HEK293 (cell line): ENCODE measurements around the gene DYNLRB2.

ENCODE experiments used
- CTCF ChIA-PET: fragments of 350-600 bp; formaldehyde crosslinking; extraction: SDS; loops from one replicate; lab custom pipeline; 2021; ENCODE audit warnings: antibody characterized with exemption; lab: Yijun Ruan, JAX
- POLR2A ChIA-PET: fragments of 300-600 bp; formaldehyde crosslinking; extraction: SDS; loops from one replicate; lab custom pipeline; 2020; ENCODE audit warnings: antibody characterized with exemption, inconsistent platforms; lab: Yijun Ruan, JAX
- H3K27ac ChIP-seq: fragments of 200-500 bp; sonication (Bioruptor generic); 2 replicates; pipeline ENCODE4 v1.5.1; 2014; ENCODE audit warnings: low read depth, low read length, control low read depth, inconsistent platforms; ENCODE audit errors: extremely low read depth
- H3K36me3 ChIP-seq, 2 experiments: fragments of 200-500 bp in 1 of 2; sonication (Bioruptor generic) in 1 of 2; 1 replicate in 1 of 2; 2 replicates in 1 of 2; pipeline ENCODE4 v1.5.1; 2014 to 2017; ENCODE audit warnings: inconsistent platforms in 2 of 2, low read length in 2 of 2; ENCODE audit not compliant: control insufficient read depth in 2 of 2, insufficient read depth in 1 of 2
- H3K4me1 ChIP-seq: fragments of 200-500 bp; sonication (Bioruptor generic); 2 replicates; pipeline ENCODE4 v1.5.1; 2014; ENCODE audit warnings: mild to moderate bottlenecking, low read length, inconsistent platforms; ENCODE audit not compliant: control insufficient read depth, insufficient read depth
- H3K4me3 ChIP-seq: 2 replicates; pipeline ENCODE4 v1.5.1; 2011; ENCODE audit warnings: low read depth, mild to moderate bottlenecking, control low read depth, low read length, moderate library complexity
- H3K9me3 ChIP-seq: fragments of 200-500 bp; sonication (Bioruptor generic); 2 replicates; pipeline ENCODE4 v1.5.1; 2014; ENCODE audit warnings: low read depth, low read length, inconsistent platforms; ENCODE audit not compliant: control insufficient read depth, insufficient read depth
- AEBP2 ChIP-seq: fragments of 450-650 bp; formaldehyde crosslinking; IDR thresholded peaks from 2 replicates; pipeline ENCODE4 v1.5.1; 2016; ENCODE audit warnings: missing biosample characterization, missing genetic modification characterization, borderline replicate concordance
- BCL11A ChIP-seq: fragments of 450-650 bp; formaldehyde crosslinking; IDR thresholded peaks from 2 replicates; pipeline ENCODE4 v1.5.1; 2016; ENCODE audit warnings: low read depth, missing biosample characterization, missing genetic modification characterization
- FEZF1 ChIP-seq: fragments of 450-650 bp; formaldehyde crosslinking; IDR thresholded peaks from 2 replicates; pipeline ENCODE4 v1.5.1; 2016; ENCODE audit warnings: missing biosample characterization, missing genetic modification characterization
- GLIS2 ChIP-seq: fragments of 450-650 bp; formaldehyde crosslinking; IDR thresholded peaks from 2 replicates; pipeline ENCODE4 v1.5.1; 2016; ENCODE audit warnings: missing biosample characterization, missing genetic modification characterization
- HOXD13 ChIP-seq: sonication (generic); formaldehyde crosslinking; IDR thresholded peaks from 2 replicates; pipeline ENCODE4 v1.8.0; 2022; ENCODE audit warnings: missing genetic modification reagents, borderline replicate concordance
- ZBTB21 ChIP-seq: fragments of 450-650 bp; formaldehyde crosslinking; IDR thresholded peaks from 2 replicates; pipeline ENCODE4 v1.5.1; 2017; ENCODE audit warnings: missing biosample characterization, missing genetic modification characterization
- ZEB2 ChIP-seq: fragments of 450-650 bp; formaldehyde crosslinking; IDR thresholded peaks from 2 replicates; pipeline ENCODE4 v1.5.1; 2016; ENCODE audit warnings: missing biosample characterization, missing genetic modification characterization
- ZFP37 ChIP-seq: fragments of 450-650 bp; formaldehyde crosslinking; IDR thresholded peaks from 2 replicates; pipeline ENCODE4 v1.5.1; 2016; ENCODE audit warnings: missing biosample characterization, missing genetic modification characterization
- ZNF16 ChIP-seq: fragments of 450-650 bp; formaldehyde crosslinking; IDR thresholded peaks from 2 replicates; pipeline ENCODE4 v1.5.1; 2016; ENCODE audit warnings: low read depth, missing biosample characterization, missing genetic modification characterization
- ZNF169 ChIP-seq: fragments of 450-650 bp; formaldehyde crosslinking; IDR thresholded peaks from 2 replicates; pipeline ENCODE4 v1.5.1; 2016; ENCODE audit warnings: missing biosample characterization, missing genetic modification characterization
- ZNF18 ChIP-seq: fragments of 450-650 bp; formaldehyde crosslinking; IDR thresholded peaks from 2 replicates; pipeline ENCODE4 v1.5.1; 2016; ENCODE audit warnings: missing biosample characterization, missing genetic modification characterization
- ZNF280D ChIP-seq: fragments of 450-650 bp; formaldehyde crosslinking; IDR thresholded peaks from 2 replicates; pipeline ENCODE4 v1.5.1; 2016; ENCODE audit warnings: missing biosample characterization, missing genetic modification characterization
- ZNF37A ChIP-seq: fragments of 450-650 bp; IDR thresholded peaks from 2 replicates; pipeline ENCODE4 v1.5.1; 2018; ENCODE audit warnings: missing biosample characterization, missing genetic modification characterization
- ZNF394 ChIP-seq: fragments of 450-650 bp; formaldehyde crosslinking; IDR thresholded peaks from 2 replicates; pipeline ENCODE4 v1.5.1; 2016; ENCODE audit warnings: missing biosample characterization, missing genetic modification characterization, mild to moderate bottlenecking, moderate library complexity, borderline replicate concordance
- ZNF404 ChIP-seq: fragments of 450-650 bp; formaldehyde crosslinking; IDR thresholded peaks from 2 replicates; pipeline ENCODE4 v1.5.1; 2017; ENCODE audit warnings: missing biosample characterization, missing genetic modification characterization
- ZNF510 ChIP-seq: fragments of 450-650 bp; formaldehyde crosslinking; IDR thresholded peaks from 2 replicates; pipeline ENCODE4 v1.5.1; 2018; ENCODE audit warnings: mild to moderate bottlenecking, missing genetic modification characterization, missing biosample characterization; ENCODE audit not compliant: insufficient replicate concordance
- ZNF513 ChIP-seq: fragments of 450-650 bp; IDR thresholded peaks from 2 replicates; pipeline ENCODE4 v1.5.1; 2018; ENCODE audit warnings: missing biosample characterization, missing genetic modification characterization
- ZNF626 ChIP-seq: fragments of 450-650 bp; sonication (Bioruptor Pico); formaldehyde crosslinking; IDR thresholded peaks from 2 replicates; pipeline ENCODE4 v1.5.1; 2018; ENCODE audit warnings: missing biosample characterization, missing genetic modification characterization, inconsistent platforms
- ZNF692 ChIP-seq: fragments of 450-650 bp; formaldehyde crosslinking; IDR thresholded peaks from 2 replicates; pipeline ENCODE4 v1.5.1; 2016; ENCODE audit warnings: missing biosample characterization, missing genetic modification characterization
- ZNF704 ChIP-seq: fragments of 450-650 bp; formaldehyde crosslinking; IDR thresholded peaks from 2 replicates; pipeline ENCODE4 v1.5.1; 2016; ENCODE audit warnings: missing biosample characterization, missing genetic modification characterization
- ZNF707 ChIP-seq: fragments of 450-650 bp; formaldehyde crosslinking; IDR thresholded peaks from 2 replicates; pipeline ENCODE4 v1.5.1; 2016; ENCODE audit warnings: missing biosample characterization, missing genetic modification characterization
- ZNF747 ChIP-seq: fragments of 450-650 bp; formaldehyde crosslinking; IDR thresholded peaks from 2 replicates; pipeline ENCODE4 v1.5.1; 2016; ENCODE audit warnings: missing biosample characterization, missing genetic modification characterization
- ZNF843 ChIP-seq: fragments of 450-650 bp; formaldehyde crosslinking; IDR thresholded peaks from 2 replicates; pipeline ENCODE4 v1.5.1; 2016; ENCODE audit warnings: missing biosample characterization, missing genetic modification characterization

DYNLRB2 gene

GRCh38 chr16:80519189-80519588, 21.6 kb upstream of the DYNLRB2 start:
- Histone ChIP-seq H3K9me3 (no peaks in the 10 kb centered on the region), H3K4me3 (no peak overlapping the region), H3K36me3 (no peaks in the 10 kb centered on the region)
- TF ChIP-seq AEBP2 (tag by site-specific recombination) (no peak), ZNF704 (tag by site-specific recombination) (no peak), BCL11A (tag by site-specific recombination) (no peak), ZNF843 (tag by site-specific recombination) (no peak), FEZF1 (tag by site-specific recombination) (no peak), ZNF707 (tag by site-specific recombination) (no peak), HOXD13 (CRISPR knock-in tag) (no peak), ZNF747 (tag by site-specific recombination) (no peak), ZNF169 (no peak), ZNF394 (tag by site-specific recombination) (no peak), ZNF626 (no peak), ZNF510 (tag by site-specific recombination) (no peak), ZNF18 (tag by site-specific recombination) (no peak), ZBTB21 (tag by site-specific recombination) (no peak), ZNF513 (tag by site-specific recombination) (no peak)
- TF ChIP-seq, all 188 proteins: peak for 0
- POLR2A ChIA-PET, result no interaction called here
- H3K27ac ChIP-seq, result no peak overlapping the region
- no peaks in the 10 kb centered on the region for H3K4me1 ChIP-seq
- CTCF ChIA-PET, result interaction anchor here (0.7 to 2.4 kb wide), 2 partner anchors 8 to 106 kb away, joined by 3 to 15 read pairs; no protein-coding TSS in a partner anchor

- Histone ChIP-seq H3K4me3 (no peak overlapping the region), H3K9me3 (no peaks in the 10 kb centered on the region), H3K4me1 (no peaks in the 10 kb centered on the region), H3K27ac (no peak overlapping the region), H3K36me3 (no peaks in the 10 kb centered on the region)
- CTCF ChIA-PET, result interaction anchor here (0.6 to 4.0 kb wide), 17 partner anchors 9 to 1819 kb away, joined by 3 to 113 read pairs (median 6); no protein-coding TSS in a partner anchor
- POLR2A ChIA-PET, result no interaction called here
- TF ChIP-seq ZNF280D (tag by site-specific recombination), result no peak
- TF ChIP-seq GLIS2, result no peak
- TF ChIP-seq ZEB2 (tag by site-specific recombination), result no peak
- TF ChIP-seq ZNF404 (tag by site-specific recombination), result no peak
- no peak for TF ChIP-seq ZNF37A (tag by site-specific recombination)
- TF ChIP-seq ZNF16, result no peak
- TF ChIP-seq ZNF692, result no peak
- TF ChIP-seq ZFP37, result no peak
These were observed 15.4 kb upstream of the DYNLRB2 start for GRCh38 chr16:80525420-80525819.
